Measurements from ENCODE around the gene PRUNE1.

Gene PRUNE1

GRCh38 chr1:151006327-151007052, 1.8 kb upstream of the PRUNE1 start, which contains the start of gene MINDY1:
MINDY1 (minus strand) TSS chr1:151006902; CDS start chr1:151002617, 4,285 bp downstream.
- peak; percentile 93 for DNase-seq (ENCODE audit: low spot score)

GRCh38 chr1:151007853-151008243, 401 bp upstream of the PRUNE1 start:
- peak; percentile 32 for DNase-seq (ENCODE audit: low spot score)

- no peak for DNase-seq (ENCODE audit: low spot score)
Observed at GRCh38 chr1:151009206-151009587, 948 bp downstream of the PRUNE1 start.

- DNase-seq (ENCODE audit: low spot score), result no peak
Observed at GRCh38 chr1:151009674-151010345, 1.6 kb downstream of the PRUNE1 start.

- DNase-seq (ENCODE audit: low spot score), result no peak
Observed at GRCh38 chr1:151010346-151010726, 2.1 kb downstream of the PRUNE1 start.

GRCh38 chr1:151011154-151011850, 3.1 kb downstream of the PRUNE1 start:
- DNase-seq (ENCODE audit: low spot score), result no peak

GRCh38 chr1:151012684-151013471, 4.6 kb downstream of the PRUNE1 start:
- DNase-seq (ENCODE audit: low spot score), result no peak

GRCh38 chr1:151013518-151013917, 5.3 kb downstream of the PRUNE1 start:
- no peak for DNase-seq (ENCODE audit: low spot score)

- peak; percentile 74 for DNase-seq (ENCODE audit: low spot score)
Observed at GRCh38 chr1:151024540-151025146, 16.4 kb downstream of the PRUNE1 start.

- no peak for DNase-seq (ENCODE audit: low spot score)
Observed at GRCh38 chr1:151026460-151026859, 18.2 kb downstream of the PRUNE1 start.

- no peak for DNase-seq (ENCODE audit: low spot score)
Observed at GRCh38 chr1:151032164-151032563, 23.9 kb downstream of the PRUNE1 start.

- DNase-seq (ENCODE audit: low spot score), result no peak
Observed at GRCh38 chr1:151035167-151035566, 26.9 kb downstream of the PRUNE1 start.

- no peak for DNase-seq (ENCODE audit: low spot score)
Observed at GRCh38 chr1:151036356-151036755, 28.1 kb downstream of the PRUNE1 start, which contains the start of gene BNIPL. BNIPL (plus strand) TSS chr1:151036586; CDS start chr1:151036726, 140 bp downstream.

GRCh38 chr1:151037032-151037431, 28.8 kb downstream of the PRUNE1 start:
- no peak for DNase-seq (ENCODE audit: low spot score)

GRCh38 chr1:151039521-151039920, 31.3 kb downstream of the PRUNE1 start:
- DNase-seq (ENCODE audit: low spot score), result no peak

GRCh38 chr1:151043163-151043562, 34.9 kb downstream of the PRUNE1 start:
- no peak for DNase-seq (ENCODE audit: low spot score)

- DNase-seq (ENCODE audit: low spot score), result peak; percentile 77
Observed at GRCh38 chr1:151047591-151047924, 39.3 kb downstream of the PRUNE1 start, which contains the start of gene C1orf56. C1orf56 (plus strand) TSS chr1:151047751; CDS start chr1:151047848, 97 bp downstream.

GRCh38 chr1:151047925-151048644, 39.8 kb downstream of the PRUNE1 start:
- DNase-seq (ENCODE audit: low spot score), result peak; percentile 42

- DNase-seq (ENCODE audit: low spot score), result no peak
Observed at GRCh38 chr1:151048645-151049032, 40.4 kb downstream of the PRUNE1 start.

- no peak for DNase-seq (ENCODE audit: low spot score)
Observed at GRCh38 chr1:151049458-151049857, 41.2 kb downstream of the PRUNE1 start.

Measured in putamen (tissue), 1 donor.